NT2/D1 (cell line): Measurements from ENCODE around the gene PRDM10.

Experiments
- DNase-seq: peaks from one replicate; pipeline ENCODE4 v3.0.0-alpha.2; 2011; ENCODE audit warnings: low read depth, low spot score
- H3K27me3 ChIP-seq: 2 replicates; pipeline ENCODE4 v1.6.0; 2011; ENCODE audit warnings: mild to moderate bottlenecking; ENCODE audit not compliant: insufficient read length, insufficient read depth
- H3K36me3 ChIP-seq: 2 replicates; pipeline ENCODE4 v1.6.1; 2011; ENCODE audit warnings: mild to moderate bottlenecking, low read length, mixed read lengths; ENCODE audit not compliant: insufficient read depth, insufficient read length
- H3K4me1 ChIP-seq: 2 replicates; pipeline ENCODE4 v1.5.1; 2011; ENCODE audit not compliant: insufficient read depth, insufficient read length
- H3K4me3 ChIP-seq: 2 replicates; pipeline ENCODE4 v1.5.1; 2011; ENCODE audit warnings: low read depth; ENCODE audit not compliant: insufficient read length
- H3K9ac ChIP-seq: 2 replicates; pipeline ENCODE4 v1.6.0; 2011; ENCODE audit warnings: low read depth; ENCODE audit not compliant: insufficient read length
- H3K9me3 ChIP-seq: 2 replicates; pipeline ENCODE4 v1.5.1; 2011; ENCODE audit warnings: mild to moderate bottlenecking, low read length; ENCODE audit not compliant: insufficient read depth
- SUZ12 ChIP-seq: IDR thresholded peaks from 2 replicates; pipeline ENCODE4 v1.6.1; 2011; ENCODE audit not compliant: insufficient read length, insufficient read depth; ENCODE audit errors: extremely low read depth
- YY1 ChIP-seq: IDR thresholded peaks from 2 replicates; pipeline ENCODE4 v1.6.1; 2011; ENCODE audit not compliant: insufficient read length, insufficient read depth
- ZNF274 ChIP-seq: IDR thresholded peaks from 2 replicates; pipeline ENCODE4 v1.6.1; 2011; ENCODE audit warnings: mild to moderate bottlenecking, low read depth, low read length

The PRDM10 gene

GRCh38 chr11:129939510-129939909 is 63.1 kb downstream of the PRDM10 start:
- no peaks in the 10 kb centered on the region for H3K4me1 ChIP-seq
- H3K36me3 ChIP-seq: peaks cover 30% of the 10 kb centered on the region
- H3K9ac ChIP-seq: no peak overlapping the region
- no peak overlapping the region for H3K4me3 ChIP-seq
- no peaks in the 10 kb centered on the region for H3K9me3 ChIP-seq
- TF ChIP-seq SUZ12: no peak
- no peak for TF ChIP-seq ZNF274
- no peak for TF ChIP-seq YY1
- DNase-seq: no peak
- H3K27me3 ChIP-seq: no peaks in the 10 kb centered on the region

- H3K9me3 ChIP-seq: no peaks in the 10 kb centered on the region
- H3K9ac ChIP-seq: no peak overlapping the region
- H3K27me3 ChIP-seq: no peaks in the 10 kb centered on the region
- DNase-seq: no peak
- H3K4me1 ChIP-seq: no peaks in the 10 kb centered on the region
- TF ChIP-seq SUZ12: no peak
- TF ChIP-seq YY1: no peak
- H3K36me3 ChIP-seq: peaks cover 33% of the 10 kb centered on the region
- no peak overlapping the region for H3K4me3 ChIP-seq
Measured at GRCh38 chr11:129938764-129939163, 63.9 kb downstream of the PRDM10 start.

- TF ChIP-seq YY1 (no peak), SUZ12 (no peak), ZNF274 (no peak)
- DNase-seq: no peak
- Histone ChIP-seq H3K9me3 (no peaks in the 10 kb centered on the region), H3K27me3 (no peaks in the 10 kb centered on the region), H3K4me1 (no peaks in the 10 kb centered on the region), H3K9ac (no peak overlapping the region), H3K4me3 (no peak overlapping the region), H3K36me3 (peaks cover 34% of the 10 kb centered on the region)
Measured at GRCh38 chr11:129937592-129938238, 64.9 kb downstream of the PRDM10 start.

DNA sequence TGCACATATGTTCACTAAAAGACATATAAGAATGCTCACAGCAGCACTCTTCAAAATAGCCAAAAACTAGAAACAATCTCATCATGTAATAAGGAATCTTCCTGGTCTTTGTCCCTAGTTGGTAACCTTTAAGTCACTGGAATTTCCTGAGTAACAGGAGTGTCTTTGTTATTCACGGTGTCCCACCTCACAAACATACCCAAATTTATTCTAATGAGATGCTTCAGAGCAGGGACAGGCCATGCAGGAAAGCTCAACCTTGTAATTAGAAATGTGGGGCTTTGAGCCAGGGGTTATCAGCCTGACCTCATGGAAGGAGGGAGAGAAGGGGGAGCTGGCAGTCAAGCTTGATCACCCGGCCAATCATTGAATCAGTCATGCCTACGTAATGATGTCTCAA is 66.9 kb downstream of the PRDM10 start:
- peaks cover 29% of the 10 kb centered on the region for H3K36me3 ChIP-seq
- H3K9me3 ChIP-seq: no peaks in the 10 kb centered on the region
- no peak overlapping the region for H3K9ac ChIP-seq
- no peak overlapping the region for H3K4me3 ChIP-seq
- DNase-seq: peak; percentile 47
- H3K27me3 ChIP-seq: no peaks in the 10 kb centered on the region
- H3K4me1 ChIP-seq: no peaks in the 10 kb centered on the region
- TF ChIP-seq ZNF274 (no peak), SUZ12 (no peak)

DNA sequence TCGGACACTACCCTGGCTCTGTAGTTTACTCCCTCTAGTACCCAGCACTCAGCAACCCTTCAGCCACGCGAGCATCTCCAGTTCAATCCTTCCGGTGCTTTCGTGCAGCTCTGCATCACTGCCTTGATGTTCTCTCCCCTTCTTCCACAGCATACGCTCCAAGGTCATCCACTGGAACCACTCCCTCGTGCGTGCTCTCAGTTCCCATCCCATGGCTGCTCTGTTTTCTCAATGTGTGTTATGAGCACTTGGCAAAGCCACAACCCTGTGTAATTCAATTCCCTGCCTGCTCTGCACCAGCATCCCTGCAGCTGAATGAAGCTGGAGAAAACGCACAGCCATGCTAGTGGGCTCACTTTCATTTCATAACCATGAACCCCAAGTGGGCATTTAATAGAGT is 68.7 kb downstream of the PRDM10 start:
- no peak for DNase-seq
- Histone ChIP-seq H3K4me3 (no peak overlapping the region), H3K27me3 (no peaks in the 10 kb centered on the region), H3K36me3 (peaks cover 38% of the 10 kb centered on the region), H3K9ac (no peak overlapping the region), H3K9me3 (no peaks in the 10 kb centered on the region), H3K4me1 (no peaks in the 10 kb centered on the region)
- TF ChIP-seq YY1 (no peak), SUZ12 (no peak), ZNF274 (no peak)

- Histone ChIP-seq H3K4me1 (no peaks in the 10 kb centered on the region), H3K9me3 (no peaks in the 10 kb centered on the region), H3K9ac (no peak overlapping the region), H3K36me3 (peaks cover 42% of the 10 kb centered on the region), H3K27me3 (no peaks in the 10 kb centered on the region), H3K4me3 (no peak overlapping the region)
- no peak for DNase-seq
- TF ChIP-seq ZNF274 (no peak), SUZ12 (no peak), YY1 (no peak)
Measured at GRCh38 chr11:129933262-129933661, 69.4 kb downstream of the PRDM10 start.

DNA sequence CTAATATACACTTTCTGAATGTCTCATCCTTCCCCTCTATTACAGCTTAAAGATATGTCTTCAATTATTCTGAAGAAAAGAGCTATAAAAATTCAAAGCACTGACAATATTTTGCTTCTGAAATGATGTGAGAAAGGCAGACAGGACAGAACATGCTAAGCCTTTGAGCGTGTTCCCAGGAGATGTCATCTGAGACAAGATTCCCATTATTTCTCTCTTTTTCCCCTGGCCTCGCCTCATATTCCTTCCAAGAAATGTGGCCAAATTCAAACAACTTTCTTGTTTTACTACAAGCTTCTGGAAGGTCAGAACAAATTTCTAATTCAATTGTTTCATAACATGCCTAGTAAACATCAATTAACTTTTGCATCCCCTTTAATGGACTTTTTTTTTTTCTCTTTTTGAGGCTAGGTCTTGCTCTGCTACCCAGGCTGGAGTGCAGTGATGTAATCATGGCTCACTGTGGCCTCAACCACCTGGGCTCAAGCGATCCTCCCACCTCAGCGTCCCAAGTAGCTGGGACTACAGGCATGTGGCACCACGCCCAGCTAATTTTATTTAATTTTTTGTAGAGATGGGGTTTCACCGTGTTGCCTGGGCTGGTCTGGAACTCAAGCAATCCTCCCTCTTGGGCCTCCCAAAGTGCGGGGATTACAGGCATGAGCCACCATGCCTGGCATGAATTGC is 70.1 kb downstream of the PRDM10 start:
- no peaks in the 10 kb centered on the region for H3K9me3 ChIP-seq
- no peak overlapping the region for H3K4me3 ChIP-seq
- H3K27me3 ChIP-seq: no peaks in the 10 kb centered on the region
- DNase-seq: no peak
- H3K4me1 ChIP-seq: no peaks in the 10 kb centered on the region
- TF ChIP-seq ZNF274 (no peak), SUZ12 (no peak), YY1 (no peak)
- no peak overlapping the region for H3K9ac ChIP-seq
- peaks cover 41% of the 10 kb centered on the region for H3K36me3 ChIP-seq
